GM19238 (cell line): ENCODE results near the gene PPP1R13B.
"Not testable (repeated sequence)": the region's sequence is repeated elsewhere in the genome, so short reads cannot be mapped to it uniquely, and the experiment has no call there.

ENCODE experiments used
- DNase-seq: peaks from one replicate; pipeline ENCODE4 v3.0.0; 2011; ENCODE audit warnings: low spot score; ENCODE audit not compliant: insufficient read length

The PPP1R13B gene

GRCh38 chr14:103859416-103860202, 12.2 kb upstream of the PPP1R13B start:
- DNase-seq, result no peak

DNA sequence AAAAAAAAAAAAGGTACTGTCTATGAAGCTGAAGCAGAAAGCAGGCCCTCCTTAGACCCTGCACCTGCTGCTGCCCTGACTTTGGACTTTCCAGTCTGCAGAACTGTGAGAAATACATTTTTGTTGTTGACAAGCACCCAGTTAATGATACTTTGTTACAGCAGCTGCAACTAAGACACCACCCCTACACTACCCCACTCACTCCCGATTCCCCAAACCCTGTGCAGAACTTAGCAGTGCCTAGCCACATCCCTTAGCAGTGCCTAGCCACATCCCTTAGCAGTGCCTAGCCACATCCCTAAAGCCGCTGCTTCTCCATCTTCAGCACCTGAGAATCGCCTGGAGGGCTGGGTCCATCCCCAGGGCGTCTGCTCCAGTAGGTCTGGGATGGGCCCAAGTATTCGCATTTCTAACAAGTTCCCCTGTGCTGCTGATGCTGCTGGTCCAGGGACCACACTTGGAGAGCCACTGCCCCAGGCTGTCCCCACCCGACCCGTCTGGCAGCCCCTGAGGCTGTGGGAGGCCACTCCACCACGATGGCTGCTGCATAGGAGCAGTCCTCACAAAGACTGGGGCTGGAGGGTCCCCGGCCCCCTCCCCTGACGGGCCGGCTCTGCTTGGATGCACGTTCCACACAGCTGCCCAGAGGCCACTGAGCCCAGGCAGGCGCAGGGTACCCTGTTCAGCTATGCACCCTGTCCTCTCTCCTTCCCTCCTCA, 10.8 kb upstream of the PPP1R13B start:
- DNase-seq, result no peak

- DNase-seq, result no peak
These were observed 9.9 kb upstream of the PPP1R13B start for GRCh38 chr14:103857256-103857655.

GRCh38 chr14:103856607-103857006, 9.2 kb upstream of the PPP1R13B start:
- DNase-seq, result no peak

DNA sequence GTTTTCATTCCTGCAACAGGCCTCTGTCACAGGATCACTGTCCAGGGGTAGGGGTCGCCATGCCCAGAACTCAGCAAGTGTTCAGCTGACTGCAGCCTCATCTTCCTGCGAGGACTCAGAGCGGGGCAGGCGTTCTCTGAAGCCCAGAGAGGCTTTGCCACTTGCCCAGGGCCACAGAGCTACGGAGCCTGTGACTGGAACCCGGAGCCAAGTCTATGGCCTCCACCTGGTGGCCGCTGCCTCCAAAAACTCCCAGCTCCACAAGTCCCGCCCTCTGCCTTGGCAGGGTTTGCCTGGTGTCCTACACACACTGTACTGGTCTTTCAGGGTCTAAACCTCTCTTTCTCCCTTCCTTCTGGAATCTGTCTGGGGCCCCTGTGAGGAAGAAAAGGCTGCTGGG, 8.7 kb upstream of the PPP1R13B start:
- no peak for DNase-seq

DNA sequence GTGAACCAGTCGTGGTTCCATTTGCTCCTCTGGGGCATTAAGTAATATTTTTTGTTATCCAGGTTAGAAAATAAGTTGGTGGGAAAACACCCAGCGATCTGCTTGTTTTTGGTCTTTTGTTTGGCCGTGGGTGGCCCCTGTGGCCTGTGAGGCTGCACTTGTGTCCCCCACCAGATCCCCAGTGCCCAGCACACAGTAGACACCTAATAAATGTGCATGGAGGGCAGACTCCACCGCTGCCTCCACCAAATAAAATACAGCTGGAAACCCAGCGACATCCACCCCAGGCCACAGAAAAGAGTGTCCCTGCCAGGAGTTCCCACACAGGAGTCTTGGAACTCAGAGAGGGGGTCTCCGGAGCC, 8.3 kb upstream of the PPP1R13B start:
- DNase-seq, result no peak

- no peak for DNase-seq
These were observed 7.7 kb upstream of the PPP1R13B start for GRCh38 chr14:103854822-103855733.

GRCh38 chr14:103854017-103854808, 6.8 kb upstream of the PPP1R13B start:
- no peak for DNase-seq

- no peak for DNase-seq
These were observed 1.9 kb upstream of the PPP1R13B start for GRCh38 chr14:103849151-103849886.

DNA sequence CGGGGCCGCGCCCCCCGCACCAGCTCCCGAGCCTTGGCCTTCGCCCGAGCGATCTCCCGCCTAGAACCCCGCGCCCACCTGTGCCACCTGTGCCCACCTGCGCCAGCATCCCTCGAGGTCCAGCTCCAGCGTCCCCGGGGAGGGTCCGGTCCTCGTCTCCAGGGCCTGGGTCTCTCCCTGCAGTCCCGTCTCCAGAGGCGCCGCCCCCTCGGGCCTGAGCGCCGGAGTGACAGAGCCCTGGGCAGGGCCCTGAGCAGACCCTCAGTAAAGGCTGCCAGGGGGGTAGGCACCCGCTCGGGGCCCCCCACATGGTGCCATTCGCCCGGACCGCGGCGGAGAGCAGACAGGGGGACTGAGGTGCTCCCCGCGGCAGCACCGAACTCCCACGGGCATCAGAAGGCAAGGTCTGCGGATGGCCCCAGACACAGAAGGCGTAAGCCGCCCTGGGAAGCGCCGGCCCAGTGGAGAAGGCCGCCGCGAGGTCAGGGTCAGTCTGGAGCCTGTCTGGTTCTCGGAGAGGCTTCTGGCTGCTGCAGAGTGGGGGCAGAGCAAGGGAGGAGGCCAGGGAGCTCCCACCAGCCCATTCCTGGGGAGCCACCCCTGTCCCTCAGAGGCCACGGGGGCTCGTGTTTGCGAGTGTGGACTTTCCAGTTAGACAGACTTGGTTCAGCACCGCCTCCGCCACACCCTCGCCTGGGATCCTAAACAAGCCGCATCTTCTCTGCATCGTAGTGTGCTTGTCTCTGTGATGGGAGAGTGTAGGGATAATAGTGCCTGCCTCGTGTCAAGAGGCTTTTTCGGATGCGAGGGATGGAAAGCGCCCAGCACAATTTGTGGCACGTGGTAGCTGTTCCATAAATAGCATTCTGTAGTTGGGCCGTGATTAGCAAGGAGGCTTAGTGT, 1.1 kb upstream of the PPP1R13B start:
- DNase-seq, result no peak

DNA sequence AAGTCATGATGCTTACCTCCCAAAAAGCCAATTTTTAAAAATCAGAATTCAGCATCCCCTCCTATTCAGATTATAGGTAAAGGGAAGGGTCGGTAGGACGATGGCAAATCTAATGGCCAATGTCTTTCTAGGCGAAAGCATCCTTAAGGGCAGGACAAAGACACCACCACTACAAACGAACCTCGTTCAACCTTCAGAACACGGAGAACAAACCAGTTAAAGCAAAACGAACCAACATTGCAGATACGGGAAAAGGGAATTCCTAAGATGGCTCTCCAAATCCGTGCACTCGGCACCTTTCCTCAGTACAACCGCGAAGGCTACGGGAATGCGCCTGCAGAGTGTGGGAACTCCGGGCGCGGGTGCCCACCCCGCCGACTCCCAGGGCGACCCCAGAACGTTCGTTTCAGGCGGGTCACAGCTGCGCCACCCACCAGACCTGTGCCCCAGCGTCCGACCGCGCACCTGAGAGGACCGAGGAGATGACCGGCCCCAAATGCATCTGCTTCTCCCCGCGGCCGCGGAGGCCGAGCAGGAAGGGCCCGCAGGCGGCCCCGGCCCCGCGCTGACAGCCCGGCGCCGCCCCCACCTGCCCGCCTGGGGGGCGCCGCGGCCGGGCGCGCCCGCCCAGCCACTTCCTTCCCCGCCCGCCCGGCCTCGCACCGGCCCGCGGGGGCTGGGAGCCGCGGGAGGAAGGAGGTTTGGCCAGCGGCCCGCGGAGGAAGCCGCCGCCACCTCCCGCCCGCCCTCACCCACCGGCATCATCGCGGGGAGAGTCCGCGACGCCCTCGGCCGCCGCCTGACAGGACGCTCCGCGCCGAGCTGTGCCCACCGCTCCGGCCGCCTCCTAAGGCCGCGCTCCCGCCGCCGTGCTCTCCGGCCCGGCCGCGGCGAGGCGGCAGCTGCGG, 578 bp downstream of the PPP1R13B start:
- DNase-seq, result peak; percentile 47

- no peak for DNase-seq
These were observed 1.3 kb downstream of the PPP1R13B start for GRCh38 chr14:103846097-103846496.

GRCh38 chr14:103845327-103845726, 2.0 kb downstream of the PPP1R13B start:
- DNase-seq, result no peak

- DNase-seq, result not testable (repeated sequence)
These were observed 6.1 kb downstream of the PPP1R13B start for GRCh38 chr14:103841265-103841664.

GRCh38 chr14:103840014-103840413, 7.4 kb downstream of the PPP1R13B start:
- DNase-seq, result no peak

GRCh38 chr14:103839579-103839978, 7.8 kb downstream of the PPP1R13B start:
- DNase-seq, result no peak

DNA sequence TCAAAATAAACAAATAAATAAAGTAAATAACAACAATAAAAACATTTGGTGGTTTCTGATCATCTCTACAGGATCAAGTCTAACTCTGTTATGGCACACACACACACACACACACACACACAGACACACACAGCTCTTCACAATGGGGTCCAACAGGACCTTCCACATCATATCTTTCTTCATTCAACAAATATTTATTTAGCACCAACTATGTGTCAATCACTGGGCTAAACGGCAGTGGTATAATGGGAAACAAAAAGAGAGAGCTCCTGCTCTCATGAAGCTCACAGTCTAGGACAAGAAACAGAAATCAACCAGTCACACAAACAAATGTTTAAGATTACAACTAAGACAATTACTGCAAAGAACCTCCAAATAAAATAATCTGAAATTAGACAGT, 9.3 kb downstream of the PPP1R13B start:
- no peak for DNase-seq

- no peak for DNase-seq
These were observed 10.2 kb downstream of the PPP1R13B start for GRCh38 chr14:103836976-103837725.
